Progenitor cell of endocrine pancreas (in vitro differentiated cells): ENCODE results near the gene GRWD1. TPM values are rescaled to one million over a fixed set of nuclear protein-coding genes. Genes with fewer than 3 reads are reported as not detected.
"Not testable (repeated sequence)": the region's sequence is repeated elsewhere in the genome, so short reads cannot be mapped to it uniquely, and the experiment has no call there.

Source experiments
- DNase-seq: peaks from one replicate; pipeline ENCODE4 v3.0.0; 2021; ENCODE audit warnings: low spot score; ENCODE audit not compliant: unreplicated experiment
- H3K27ac Mint-ChIP-seq: 2 replicates; pipeline ENCODE4 v1.8.0; 2021; ENCODE audit warnings: mild to moderate bottlenecking, moderate library complexity, mixed read lengths
- H3K27me3 Mint-ChIP-seq: 2 replicates; pipeline ENCODE4 v1.8.0; 2021; ENCODE audit warnings: mixed read lengths
- H3K36me3 Mint-ChIP-seq: 2 replicates; pipeline ENCODE4 v1.8.0; 2022; ENCODE audit warnings: mixed read lengths; ENCODE audit not compliant: insufficient read depth
- H3K4me1 Mint-ChIP-seq: 2 replicates; pipeline ENCODE4 v1.8.0; 2021; ENCODE audit warnings: low read depth, mixed read lengths
- H3K4me3 Mint-ChIP-seq: 2 replicates; pipeline ENCODE4 v1.8.0; 2021; ENCODE audit warnings: low read depth, mild to moderate bottlenecking, moderate library complexity, mixed read lengths
- H3K9me3 Mint-ChIP-seq: 2 replicates; pipeline ENCODE4 v1.8.0; 2021; ENCODE audit warnings: low read depth, mixed read lengths
- CTCF ChIP-seq: fragments of 200-600 bp; sonication (generic); IDR thresholded peaks from one replicate; pipeline ENCODE4 v1.5.0; 2021; ENCODE audit warnings: antibody characterized with exemption, mild to moderate bottlenecking; ENCODE audit not compliant: unreplicated experiment
- total RNA-seq: library from RNA; stranded (reverse); gene quantifications from 2 replicates; pipeline ENCODE4 v1.2.1, GENCODE V29; 2021

The GRWD1 gene
- total RNA-seq, 1 donor from 2014 or later = 35.9 TPM

- Mint-ChIP-seq H3K4me3 (no peak overlapping the region), H3K9me3 (no peaks in the 10 kb centered on the region), H3K27ac (no peak overlapping the region), H3K4me1 (peaks cover 6% of the 10 kb centered on the region), H3K27me3 (peaks cover 18% of the 10 kb centered on the region), H3K36me3 (peaks cover 10% of the 10 kb centered on the region)
- no peak for TF ChIP-seq CTCF
- DNase-seq = no peak
Observed at GRCh38 chr19:48484931-48485612, 39.3 kb downstream of the GRWD1 start.

- not testable (repeated sequence) for DNase-seq, H3K9me3 Mint-ChIP-seq, H3K36me3 Mint-ChIP-seq, H3K4me3 Mint-ChIP-seq, H3K4me1 Mint-ChIP-seq
- Mint-ChIP-seq H3K27ac (peak overlapping the region; percentile 43), H3K27me3 (peaks cover 28% of the 10 kb centered on the region)
Observed at GRCh38 chr19:48486706-48487105, 40.9 kb downstream of the GRWD1 start.

GRCh38 chr19:48487544-48487943 is 41.8 kb downstream of the GRWD1 start:
- no peak for TF ChIP-seq CTCF
- Mint-ChIP-seq H3K4me3 (no peak overlapping the region), H3K36me3 (peaks cover 5% of the 10 kb centered on the region), H3K4me1 (peaks cover 10% of the 10 kb centered on the region), H3K27me3 (peaks cover 36% of the 10 kb centered on the region), H3K27ac (no peak overlapping the region), H3K9me3 (no peaks in the 10 kb centered on the region)
- DNase-seq = no peak

- DNase-seq = no peak
- H3K9me3 Mint-ChIP-seq = no peaks in the 10 kb centered on the region
- H3K27ac Mint-ChIP-seq = peak overlapping the region; percentile 83
- peaks cover 11% of the 10 kb centered on the region for H3K4me1 Mint-ChIP-seq
- peaks cover 40% of the 10 kb centered on the region for H3K27me3 Mint-ChIP-seq
- peaks cover 5% of the 10 kb centered on the region for H3K36me3 Mint-ChIP-seq
- no peak for TF ChIP-seq CTCF
- H3K4me3 Mint-ChIP-seq = no peak overlapping the region
Observed at GRCh38 chr19:48487948-48488347, 42.2 kb downstream of the GRWD1 start.

- not testable (repeated sequence) for H3K4me3 Mint-ChIP-seq, DNase-seq, H3K9me3 Mint-ChIP-seq, H3K36me3 Mint-ChIP-seq
- H3K27me3 Mint-ChIP-seq = peaks cover 41% of the 10 kb centered on the region
- peak overlapping the region; percentile 83 for H3K27ac Mint-ChIP-seq
- H3K4me1 Mint-ChIP-seq = peaks cover 10% of the 10 kb centered on the region
Observed at GRCh38 chr19:48488478-48488877, 42.7 kb downstream of the GRWD1 start.

- Mint-ChIP-seq H3K27me3 (peaks cover 47% of the 10 kb centered on the region), H3K4me1 (peaks cover 7% of the 10 kb centered on the region), H3K9me3 (no peaks in the 10 kb centered on the region), H3K36me3 (peaks cover 2% of the 10 kb centered on the region), H3K4me3 (no peak overlapping the region), H3K27ac (no peak overlapping the region)
- DNase-seq = peak; percentile 81
- peak; percentile 95 for TF ChIP-seq CTCF
Observed at GRCh38 chr19:48489608-48490216, 43.9 kb downstream of the GRWD1 start.
